H9 (cell line): ENCODE results near the gene ADCY1. TPM values are rescaled to one million over a fixed set of nuclear protein-coding genes. Genes with fewer than 3 reads are reported as not detected.

ENCODE experiments used
- DNase-seq: peaks from one replicate; pipeline ENCODE4 v3.0.0-alpha.2; 2017
- H2AFZ ChIP-seq: one replicate; pipeline ENCODE4 v1.6.1; 2013; ENCODE audit warnings: mild to moderate bottlenecking, low read length, control low read depth, moderate library complexity
- H2AK5ac ChIP-seq: 2 replicates; pipeline ENCODE4 v1.6.1; 2013; ENCODE audit warnings: low read length, control low read depth, mixed read lengths; ENCODE audit not compliant: insufficient read length
- H2BK120ac ChIP-seq: one replicate; pipeline ENCODE4 v1.6.1; 2013; ENCODE audit warnings: low read depth, mild to moderate bottlenecking, low read length, control low read depth, inconsistent platforms; ENCODE audit not compliant: poor library complexity, severe bottlenecking
- H2BK12ac ChIP-seq: 2 replicates; pipeline ENCODE4 v1.6.1; 2013; ENCODE audit warnings: low read length, control low read depth, mixed read lengths, low read depth; ENCODE audit not compliant: insufficient read length
- H2BK15ac ChIP-seq: 2 replicates; pipeline ENCODE4 v1.6.1; 2013; ENCODE audit warnings: low read depth, low read length, control low read depth
- H2BK20ac ChIP-seq: one replicate; pipeline ENCODE4 v1.6.1; 2013; ENCODE audit warnings: low read depth, mild to moderate bottlenecking, low read length, control low read depth, inconsistent platforms; ENCODE audit not compliant: poor library complexity, severe bottlenecking
- H2BK5ac ChIP-seq: 2 replicates; pipeline ENCODE4 v1.6.1; 2013; ENCODE audit warnings: low read length, control low read depth, mixed read lengths; ENCODE audit not compliant: insufficient read length
- H3K14ac ChIP-seq: 2 replicates; pipeline ENCODE4 v1.6.1; 2013; ENCODE audit warnings: low read length, control low read depth; ENCODE audit not compliant: insufficient read depth
- H3K18ac ChIP-seq: 2 replicates; pipeline ENCODE4 v1.6.1; 2013; ENCODE audit warnings: low read depth, mild to moderate bottlenecking, mixed read lengths, low read length, control low read depth; ENCODE audit not compliant: insufficient read length
- H3K23ac ChIP-seq: 2 replicates; pipeline ENCODE4 v1.6.1; 2013; ENCODE audit warnings: low read length, control low read depth, mixed read lengths, low read depth; ENCODE audit not compliant: insufficient read length
- H3K23me2 ChIP-seq: 2 replicates; pipeline ENCODE4 v1.6.1; 2013; ENCODE audit warnings: low read depth, mild to moderate bottlenecking, mixed read lengths, low read length, control low read depth; ENCODE audit not compliant: insufficient read length, poor library complexity, severe bottlenecking
- H3K27ac ChIP-seq: 2 replicates; pipeline ENCODE4 v1.5.1; 2013; ENCODE audit warnings: low read length, control low read depth, mixed read lengths, low read depth; ENCODE audit not compliant: insufficient read length
- H3K27me3 ChIP-seq: 2 replicates; pipeline ENCODE4 v1.6.1; 2013; ENCODE audit warnings: low read length, control low read depth, inconsistent platforms; ENCODE audit not compliant: insufficient read depth
- H3K4ac ChIP-seq: 2 replicates; pipeline ENCODE4 v1.6.1; 2013; ENCODE audit warnings: low read depth, mild to moderate bottlenecking, control low read depth, inconsistent platforms, low read length, moderate library complexity
- H3K4me1 ChIP-seq: 2 replicates; pipeline ENCODE4 v1.6.1; 2013; ENCODE audit warnings: low read length, control low read depth, inconsistent platforms; ENCODE audit not compliant: insufficient read depth
- H3K4me2 ChIP-seq: 2 replicates; pipeline ENCODE4 v1.6.1; 2013; ENCODE audit warnings: low read length, control low read depth, mixed read lengths; ENCODE audit not compliant: insufficient read length, insufficient read depth
- H3K56ac ChIP-seq: 2 replicates; pipeline ENCODE4 v1.6.1; 2013; ENCODE audit warnings: low read depth, mild to moderate bottlenecking, mixed read lengths, low read length, control low read depth; ENCODE audit not compliant: insufficient read length
- H3K79me1 ChIP-seq: 2 replicates; pipeline ENCODE4 v1.6.1; 2013; ENCODE audit warnings: low read depth, mild to moderate bottlenecking, moderate library complexity, low read length, control low read depth, inconsistent platforms; ENCODE audit not compliant: insufficient read depth, poor library complexity, severe bottlenecking
- H3K79me2 ChIP-seq: 2 replicates; pipeline ENCODE4 v1.6.1; 2013; ENCODE audit warnings: low read length, control low read depth, inconsistent platforms; ENCODE audit not compliant: insufficient read depth
- H3K9ac ChIP-seq: 2 replicates; pipeline ENCODE4 v1.6.1; 2013; ENCODE audit warnings: low read length, control low read depth, mixed read lengths; ENCODE audit not compliant: insufficient read length; ENCODE audit errors: extremely low read depth
- H3K9me3 ChIP-seq: one replicate; pipeline ENCODE4 v1.6.1; 2013; ENCODE audit warnings: low read depth, low read length, inconsistent platforms; ENCODE audit not compliant: control insufficient read depth
- H3T11ph ChIP-seq: one replicate; pipeline ENCODE4 v1.6.1; 2013; ENCODE audit warnings: mild to moderate bottlenecking, low read length, control low read depth, inconsistent platforms
- H4K20me1 ChIP-seq: one replicate; pipeline ENCODE4 v1.6.1; 2013; ENCODE audit not compliant: control insufficient read depth, insufficient read length, insufficient read depth
- H4K5ac ChIP-seq: 2 replicates; pipeline ENCODE4 v1.6.1; 2013; ENCODE audit warnings: low read depth, mild to moderate bottlenecking, mixed read lengths, low read length, control low read depth; ENCODE audit not compliant: insufficient read length
- H4K8ac ChIP-seq: replicated peaks from 2 replicates; pipeline ENCODE4 v1.6.1; 2013; ENCODE audit warnings: low read length, control low read depth, mixed read lengths, low read depth; ENCODE audit not compliant: insufficient read length
- H4K91ac ChIP-seq: 2 replicates; pipeline ENCODE4 v1.6.1; 2013; ENCODE audit warnings: low read depth, mild to moderate bottlenecking, moderate library complexity, mixed read lengths, low read length, control low read depth; ENCODE audit not compliant: insufficient read length
- H3K27ac Mint-ChIP-seq, 3 experiments: 2 replicates in 2 of 3; 3 replicates in 1 of 3; pipeline ENCODE4 v1.8.0; 2020 to 2021; ENCODE audit warnings: mixed read lengths in 3 of 3, mild to moderate bottlenecking in 1 of 3, moderate library complexity in 1 of 3
- H3K27me3 Mint-ChIP-seq: 2 replicates; pipeline ENCODE4 v1.8.0; 2021; ENCODE audit warnings: low read depth, mild to moderate bottlenecking, moderate library complexity, mixed read lengths
- H3K36me3 Mint-ChIP-seq, 3 experiments: 2 replicates in 2 of 3; 3 replicates in 1 of 3; pipeline ENCODE4 v1.8.0; 2020 to 2021; ENCODE audit warnings: low read depth in 3 of 3, mixed read lengths in 3 of 3; ENCODE audit not compliant: insufficient read depth in 1 of 3
- H3K4me1 Mint-ChIP-seq, 2 experiments: 2 replicates each; pipeline ENCODE4 v1.8.0; 2020; ENCODE audit warnings: mixed read lengths in 2 of 2
- H3K4me3 Mint-ChIP-seq, 2 experiments: 2 replicates in 1 of 2; 3 replicates in 1 of 2; pipeline ENCODE4 v1.8.0; 2020 to 2021; ENCODE audit warnings: mild to moderate bottlenecking in 2 of 2, mixed read lengths in 2 of 2, moderate library complexity in 1 of 2
- H3K9me3 Mint-ChIP-seq, 2 experiments: 2 replicates in 1 of 2; 3 replicates in 1 of 2; pipeline ENCODE4 v1.8.0; 2020; ENCODE audit warnings: mild to moderate bottlenecking in 2 of 2, mixed read lengths in 2 of 2, moderate library complexity in 1 of 2
- WGBS: extraction: QIAGEN DNeasy Blood & Tissue Kit; methylation state at CpG from one replicate; pipeline ENCODE4 v1.1.7; 2013; ENCODE audit warnings: missing lambda C conversion rate, low lambda C conversion rate, mixed read lengths; ENCODE audit not compliant: insufficient read length; ENCODE audit errors: extremely low coverage; 5-methylcytosine and 5-hydroxymethylcytosine counted together
- total RNA-seq: library from RNA; stranded (reverse); gene quantifications from 2 replicates; pipeline ENCODE4 v1.2.1, GENCODE V29; 2021
- TF ChIP-seq, protein P1 (sequence below): fragments of 200-600 bp; sonication (generic); conservative IDR thresholded peaks from 3 replicates; pipeline ENCODE4 v1.8.0; 2021; ENCODE audit warnings: antibody characterized with exemption, mild to moderate bottlenecking

ADCY1 gene
- total RNA-seq, 1 experiment from 2014 or later = 21.6 TPM

DNA sequence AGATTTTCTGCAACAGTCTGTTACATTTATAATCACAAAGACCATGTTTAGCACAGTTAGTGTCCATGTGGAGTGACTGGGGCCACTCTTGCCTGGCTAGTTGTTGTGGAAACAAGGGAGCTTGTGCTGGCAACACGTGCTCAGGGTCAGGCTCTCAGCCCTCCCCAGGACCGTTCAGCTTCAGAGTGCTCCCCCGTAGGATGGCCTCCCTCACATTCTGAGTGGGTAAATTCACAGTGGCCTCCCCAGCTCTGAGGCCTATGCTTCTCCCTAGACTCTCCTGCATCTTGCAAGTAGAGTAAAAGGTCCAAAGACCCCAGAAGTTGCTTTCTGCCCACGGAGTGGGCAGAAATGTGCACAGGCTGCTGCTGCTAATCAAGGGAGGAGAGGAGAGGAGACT, 122.3 kb downstream of the ADCY1 start:
- Histone ChIP-seq H3K4me1 (no peaks in the 10 kb centered on the region), H4K20me1 (no peaks in the 10 kb centered on the region), H4K91ac (no peak overlapping the region), H3K27me3 (no peaks in the 10 kb centered on the region), H2BK120ac (no peak overlapping the region), H3K56ac (no peak overlapping the region), H3K79me1 (no peaks in the 10 kb centered on the region), H3K18ac (no peak overlapping the region), H2BK20ac (no peak overlapping the region), H2AK5ac (no peak overlapping the region), H3K4me2 (no peak overlapping the region), H3K9me3 (no peaks in the 10 kb centered on the region), H2AFZ (no peak overlapping the region), H3T11ph (no peak overlapping the region), H3K14ac (no peak overlapping the region), H2BK15ac (no peak overlapping the region), H3K23me2 (no peaks in the 10 kb centered on the region), H2BK5ac (no peak overlapping the region), H3K4ac (no peak overlapping the region), H3K23ac (no peak overlapping the region), H3K27ac (no peak overlapping the region), H4K8ac (no peak overlapping the region), H3K79me2 (no peaks in the 10 kb centered on the region), H2BK12ac (no peak overlapping the region), H4K5ac (no peak overlapping the region), H3K9ac (no peak overlapping the region)
- Mint-ChIP-seq H3K27ac (peak overlapping the region in 1 of 3 experiments; percentile 70; a peak in 2 of 7 replicates), H3K9me3 (no peaks in the 10 kb centered on the region), H3K36me3 (peaks cover 0 to 3% (median 1%) of the 10 kb centered on the region in 3 experiments; a peak in 2 of 7 replicates), H3K4me1 (no peaks in the 10 kb centered on the region), H3K4me3 (no peak overlapping the region), H3K27me3 (no peaks in the 10 kb centered on the region)
- WGBS = no CpG with 5 or more reads among the region's 4 CpGs
- peak; percentile 15 for DNase-seq
- TF ChIP-seq, protein P1, sequence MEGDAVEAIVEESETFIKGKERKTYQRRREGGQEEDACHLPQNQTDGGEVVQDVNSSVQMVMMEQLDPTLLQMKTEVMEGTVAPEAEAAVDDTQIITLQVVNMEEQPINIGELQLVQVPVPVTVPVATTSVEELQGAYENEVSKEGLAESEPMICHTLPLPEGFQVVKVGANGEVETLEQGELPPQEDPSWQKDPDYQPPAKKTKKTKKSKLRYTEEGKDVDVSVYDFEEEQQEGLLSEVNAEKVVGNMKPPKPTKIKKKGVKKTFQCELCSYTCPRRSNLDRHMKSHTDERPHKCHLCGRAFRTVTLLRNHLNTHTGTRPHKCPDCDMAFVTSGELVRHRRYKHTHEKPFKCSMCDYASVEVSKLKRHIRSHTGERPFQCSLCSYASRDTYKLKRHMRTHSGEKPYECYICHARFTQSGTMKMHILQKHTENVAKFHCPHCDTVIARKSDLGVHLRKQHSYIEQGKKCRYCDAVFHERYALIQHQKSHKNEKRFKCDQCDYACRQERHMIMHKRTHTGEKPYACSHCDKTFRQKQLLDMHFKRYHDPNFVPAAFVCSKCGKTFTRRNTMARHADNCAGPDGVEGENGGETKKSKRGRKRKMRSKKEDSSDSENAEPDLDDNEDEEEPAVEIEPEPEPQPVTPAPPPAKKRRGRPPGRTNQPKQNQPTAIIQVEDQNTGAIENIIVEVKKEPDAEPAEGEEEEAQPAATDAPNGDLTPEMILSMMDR = no peak
